Fibroblast of pulmonary artery (primary cell): ENCODE results near the gene EGLN3.

ENCODE experiments used
- DNase-seq: peaks from one replicate; pipeline ENCODE4 v3.0.0-alpha.2; 2010; ENCODE audit warnings: low read depth
- H3K4me3 ChIP-seq: replicated peaks from 2 replicates; pipeline ENCODE4 v1.5.1; 2011; ENCODE audit warnings: low read depth, mild to moderate bottlenecking, control low read depth, low read length, moderate library complexity
- TF ChIP-seq, protein P1 (sequence below): IDR thresholded peaks from 2 replicates; pipeline ENCODE4 v1.5.1; 2011; ENCODE audit warnings: mild to moderate bottlenecking, control low read depth, low read length, inconsistent platforms; ENCODE audit errors: missing control alignments

Gene EGLN3

DNA sequence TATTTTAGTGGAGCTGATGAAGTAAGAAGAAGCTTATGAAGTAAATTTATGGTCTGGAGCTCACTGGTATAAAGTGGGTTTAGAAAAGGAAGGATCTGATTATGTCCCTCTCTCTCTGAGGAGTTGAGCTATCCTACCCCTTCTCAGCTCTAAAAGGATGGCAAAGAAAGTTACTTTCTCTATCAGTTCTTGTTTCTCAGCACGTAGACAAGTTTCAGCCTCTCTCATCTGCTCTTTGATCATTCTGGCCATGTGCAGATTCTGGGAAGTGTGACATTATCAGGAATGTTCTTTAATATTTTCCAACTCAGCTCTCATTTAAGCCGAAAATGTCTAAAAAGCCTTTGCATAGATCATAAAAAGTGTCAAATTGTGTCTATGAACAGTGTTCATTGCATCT, 5.8 kb upstream of the EGLN3 start:
- TF ChIP-seq, protein P1, sequence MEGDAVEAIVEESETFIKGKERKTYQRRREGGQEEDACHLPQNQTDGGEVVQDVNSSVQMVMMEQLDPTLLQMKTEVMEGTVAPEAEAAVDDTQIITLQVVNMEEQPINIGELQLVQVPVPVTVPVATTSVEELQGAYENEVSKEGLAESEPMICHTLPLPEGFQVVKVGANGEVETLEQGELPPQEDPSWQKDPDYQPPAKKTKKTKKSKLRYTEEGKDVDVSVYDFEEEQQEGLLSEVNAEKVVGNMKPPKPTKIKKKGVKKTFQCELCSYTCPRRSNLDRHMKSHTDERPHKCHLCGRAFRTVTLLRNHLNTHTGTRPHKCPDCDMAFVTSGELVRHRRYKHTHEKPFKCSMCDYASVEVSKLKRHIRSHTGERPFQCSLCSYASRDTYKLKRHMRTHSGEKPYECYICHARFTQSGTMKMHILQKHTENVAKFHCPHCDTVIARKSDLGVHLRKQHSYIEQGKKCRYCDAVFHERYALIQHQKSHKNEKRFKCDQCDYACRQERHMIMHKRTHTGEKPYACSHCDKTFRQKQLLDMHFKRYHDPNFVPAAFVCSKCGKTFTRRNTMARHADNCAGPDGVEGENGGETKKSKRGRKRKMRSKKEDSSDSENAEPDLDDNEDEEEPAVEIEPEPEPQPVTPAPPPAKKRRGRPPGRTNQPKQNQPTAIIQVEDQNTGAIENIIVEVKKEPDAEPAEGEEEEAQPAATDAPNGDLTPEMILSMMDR, result no peak
- no peak for DNase-seq
- H3K4me3 ChIP-seq, result no peak overlapping the region

DNA sequence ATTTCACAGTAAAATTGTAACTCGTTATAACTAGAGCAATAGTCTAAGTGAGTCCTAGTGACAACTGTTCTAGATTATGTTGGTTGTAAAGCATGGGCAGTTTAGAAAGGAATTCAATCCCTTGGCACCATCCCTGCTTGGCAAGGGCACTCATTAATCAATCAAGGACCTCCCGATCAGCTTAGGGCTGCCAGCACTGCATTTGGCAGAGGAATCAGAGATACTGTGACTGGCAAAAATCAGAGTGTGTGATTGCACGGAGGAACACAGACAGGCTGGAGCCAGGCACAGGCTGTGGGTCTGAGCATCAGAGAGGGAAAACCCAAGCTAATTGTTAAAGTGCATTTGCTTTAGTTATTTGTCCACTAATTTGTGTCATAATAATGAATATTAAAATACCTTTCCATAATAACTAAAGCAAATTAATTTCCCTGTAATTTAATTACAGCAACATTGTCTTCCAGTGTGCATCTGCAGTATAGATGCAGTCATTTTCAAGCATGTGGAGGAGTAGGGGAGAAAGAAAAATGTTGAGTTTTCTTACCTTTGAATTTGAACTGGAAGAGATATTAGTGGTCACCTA, 3.2 kb upstream of the EGLN3 start:
- TF ChIP-seq, protein P1, result no peak
- DNase-seq, result no peak

DNA sequence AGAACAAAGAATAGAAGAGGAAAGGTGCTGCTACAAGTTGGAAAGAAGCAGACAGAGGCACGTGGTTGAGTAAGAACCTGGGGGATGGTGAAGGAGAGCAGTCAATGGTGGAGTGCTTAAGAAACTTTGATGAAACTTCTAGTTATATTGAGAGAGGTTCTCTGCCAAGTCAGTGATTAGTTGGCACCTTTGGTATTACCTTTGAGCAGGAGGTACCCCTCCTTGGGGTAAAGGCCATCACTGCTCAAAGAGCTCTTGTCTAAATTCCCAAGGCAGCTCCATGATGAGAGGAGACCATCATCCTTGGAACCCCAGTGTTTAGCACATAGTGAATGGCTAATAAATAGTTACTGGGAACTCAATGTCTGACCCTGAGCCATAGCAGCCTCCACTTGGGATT, 1.7 kb upstream of the EGLN3 start:
- DNase-seq, result no peak
- TF ChIP-seq, protein P1, result no peak
- no peak overlapping the region for H3K4me3 ChIP-seq

More for the DNA sequence above, 3.2 kb upstream of the EGLN3 start:
- no peak overlapping the region for H3K4me3 ChIP-seq

GRCh38 chr14:33951183-33951840, 438 bp upstream of the EGLN3 start:
- H3K4me3 ChIP-seq, result peak overlapping the region; percentile 64
- no peak for DNase-seq
- TF ChIP-seq, protein P1, result no peak

DNA sequence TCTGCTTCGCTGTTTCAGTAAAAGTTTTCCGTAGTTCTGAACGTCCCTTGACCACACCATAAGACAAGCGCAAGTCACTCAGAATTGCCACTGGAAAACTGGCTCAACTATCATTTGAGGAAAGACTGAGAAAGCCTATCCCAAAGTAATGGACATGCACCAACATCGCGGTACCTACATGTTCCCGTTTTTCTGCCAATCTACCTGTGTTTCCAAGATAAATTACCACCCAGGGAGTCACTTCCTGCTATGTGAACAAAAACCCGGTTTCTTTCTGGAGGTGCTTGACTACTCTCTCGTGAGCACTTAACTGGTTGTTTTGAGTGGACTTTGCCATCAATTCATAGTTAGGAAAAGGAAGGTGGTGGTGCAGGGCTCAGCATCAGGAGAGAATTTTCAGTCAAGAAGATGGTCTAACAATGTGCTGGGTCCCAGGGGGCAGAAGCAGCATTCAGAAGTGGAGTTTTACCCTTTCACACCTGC, 1.4 kb downstream of the EGLN3 start:
- TF ChIP-seq, protein P1, result no peak
- DNase-seq, result no peak
- no peak overlapping the region for H3K4me3 ChIP-seq

DNA sequence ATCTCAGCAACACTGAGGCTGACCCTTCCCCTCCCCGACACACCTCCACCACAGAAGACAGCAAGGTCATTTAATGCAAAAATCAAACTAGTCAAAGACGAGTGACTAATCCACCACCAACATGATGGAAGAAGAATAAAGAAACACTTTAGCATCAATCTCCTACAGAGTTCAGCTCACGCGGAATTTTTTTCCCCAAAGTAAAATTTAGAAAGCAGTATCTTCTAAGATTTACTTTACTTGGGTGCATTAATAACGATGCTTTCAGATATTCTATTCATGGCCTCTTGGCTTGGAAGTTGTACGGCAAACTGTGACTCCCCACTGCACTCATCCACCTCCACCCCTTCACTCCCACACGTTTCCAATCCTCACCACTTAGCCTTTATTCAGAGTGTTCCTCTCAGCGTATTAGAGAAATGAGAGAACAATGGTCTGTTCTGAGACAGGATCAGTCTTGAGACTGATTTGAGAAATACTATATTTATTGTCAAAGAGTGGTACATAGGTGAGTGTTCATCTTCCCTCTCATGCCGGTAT, 1.9 kb downstream of the EGLN3 start:
- no peak overlapping the region for H3K4me3 ChIP-seq
- TF ChIP-seq, protein P1, result no peak
- peak; percentile 17 for DNase-seq
